ENCODE data around the gene RANBP1.

The RANBP1 gene

GRCh38 chr22:20109411-20110358 is 6.2 kb upstream of the RANBP1 start:
- no peak for DNase-seq

DNA sequence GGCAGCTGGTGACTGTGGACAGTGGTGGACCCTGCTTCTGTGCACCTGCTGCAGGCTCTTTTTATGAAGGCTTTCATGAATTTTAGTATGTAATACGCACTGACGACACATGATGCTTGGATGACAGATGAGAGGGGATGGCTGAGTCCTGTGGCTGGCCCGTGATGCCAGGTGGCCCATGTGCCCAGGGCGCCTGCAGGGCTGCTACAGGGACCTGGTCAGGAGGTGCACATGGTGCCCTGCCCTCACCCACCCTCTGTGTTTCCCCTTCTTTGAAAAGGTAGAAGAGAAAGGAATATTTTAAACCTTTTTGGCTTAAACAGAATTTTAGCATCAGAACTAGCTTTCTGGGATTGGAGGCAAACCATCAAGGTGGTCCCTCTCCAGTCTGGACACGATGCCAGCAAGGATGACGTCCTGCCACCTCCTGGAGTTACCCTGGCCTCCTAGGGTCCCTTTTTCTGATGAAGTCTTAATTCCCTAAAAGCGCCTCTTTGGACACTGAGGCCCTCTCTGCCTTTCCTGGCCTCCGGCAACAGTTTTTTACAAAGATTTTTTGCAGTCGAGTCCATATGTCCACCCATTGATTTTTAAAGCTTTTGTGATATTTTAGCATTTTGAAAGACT is 5.4 kb upstream of the RANBP1 start:
- DNase-seq, result no peak

GRCh38 chr22:20111045-20111688 is 4.7 kb upstream of the RANBP1 start:
- DNase-seq, result no peak

DNA sequence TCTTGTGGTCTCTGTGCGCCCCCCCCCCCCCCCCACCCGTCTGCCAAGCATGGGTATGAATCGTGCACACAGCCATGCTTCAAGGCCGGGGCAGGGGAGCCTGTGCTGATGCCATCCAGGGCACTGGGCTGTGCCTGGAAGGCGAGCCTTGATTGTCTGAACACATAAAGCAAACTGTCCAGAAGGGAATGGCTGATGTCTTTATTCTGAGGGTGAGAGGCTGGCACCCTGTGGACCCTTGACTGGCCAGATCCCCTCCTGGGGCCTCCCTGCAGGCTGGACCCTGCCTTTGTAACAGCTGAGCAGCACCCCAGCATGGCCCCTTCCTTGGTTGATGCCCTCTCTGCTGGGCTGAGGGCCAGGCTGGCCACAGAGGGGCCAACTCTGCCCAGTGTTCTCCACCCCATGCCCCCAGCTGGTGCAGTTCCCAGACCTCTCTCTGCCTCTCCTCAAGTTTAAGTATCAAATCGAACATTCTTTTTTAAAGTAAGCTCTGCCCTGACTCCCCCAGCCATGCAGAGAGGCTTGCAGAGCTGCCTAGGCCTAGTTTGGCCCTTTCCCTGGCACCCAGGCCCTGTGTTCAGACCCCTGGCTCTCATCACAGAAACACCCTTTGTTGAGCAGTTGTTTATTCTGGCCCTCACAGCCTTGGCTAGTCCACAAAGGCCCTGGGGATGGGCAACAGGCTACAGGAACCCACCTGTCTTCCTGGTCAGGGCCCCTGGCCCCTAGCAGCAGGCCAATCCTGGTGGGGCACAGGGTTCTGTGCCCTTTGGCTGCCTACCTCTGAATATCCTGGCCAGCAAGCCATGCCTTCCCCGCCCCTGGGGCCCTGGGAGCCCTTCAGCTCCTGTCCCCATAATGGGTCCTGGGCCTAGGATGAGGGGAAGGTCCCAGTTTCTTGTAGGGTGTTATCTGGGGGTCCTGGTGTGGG is 3.9 kb upstream of the RANBP1 start:
- no peak for DNase-seq

DNA sequence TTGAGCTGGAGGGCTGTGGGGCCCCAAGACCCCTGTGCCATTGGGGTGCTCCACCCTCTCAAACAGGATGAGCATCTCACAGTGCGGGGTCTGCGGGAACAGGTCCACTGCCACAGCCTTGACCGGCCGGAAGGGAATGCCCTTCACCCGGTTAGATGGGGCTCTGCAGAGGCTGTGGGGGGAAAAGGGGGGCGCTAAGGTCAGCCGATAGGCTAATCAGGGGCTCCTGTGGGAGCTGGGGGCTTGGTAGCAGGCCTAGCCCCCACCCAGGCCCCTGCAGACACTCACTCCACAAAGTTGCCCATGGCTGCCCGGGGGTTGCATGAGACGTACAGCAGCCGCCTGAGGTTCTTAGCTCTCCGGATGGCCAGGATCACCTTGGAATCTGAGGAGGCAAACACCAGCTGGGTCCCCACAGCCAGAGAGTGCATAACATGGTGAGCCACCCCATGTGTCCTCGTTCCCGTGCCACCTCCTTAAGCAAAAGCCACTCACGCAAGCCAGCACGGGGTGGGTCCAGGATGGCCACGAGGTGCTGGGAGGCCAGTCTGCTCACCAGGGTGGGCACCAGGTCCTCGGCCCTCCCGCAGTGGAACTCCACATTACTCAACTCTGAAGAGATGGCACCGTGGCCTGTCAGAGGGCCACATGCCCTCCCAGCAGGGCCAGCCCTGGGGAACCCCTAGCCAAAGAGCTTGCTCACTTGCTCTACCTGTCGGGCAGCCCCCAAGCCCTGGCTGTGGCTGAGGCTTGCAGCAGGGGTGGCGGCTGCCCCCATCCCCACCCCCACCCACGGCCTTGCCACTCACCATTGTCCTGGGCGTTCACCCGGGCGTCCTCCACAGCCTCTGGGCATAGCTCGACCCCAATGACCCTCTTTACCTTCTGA is 3.0 kb upstream of the RANBP1 start:
- no peak for DNase-seq

DNA sequence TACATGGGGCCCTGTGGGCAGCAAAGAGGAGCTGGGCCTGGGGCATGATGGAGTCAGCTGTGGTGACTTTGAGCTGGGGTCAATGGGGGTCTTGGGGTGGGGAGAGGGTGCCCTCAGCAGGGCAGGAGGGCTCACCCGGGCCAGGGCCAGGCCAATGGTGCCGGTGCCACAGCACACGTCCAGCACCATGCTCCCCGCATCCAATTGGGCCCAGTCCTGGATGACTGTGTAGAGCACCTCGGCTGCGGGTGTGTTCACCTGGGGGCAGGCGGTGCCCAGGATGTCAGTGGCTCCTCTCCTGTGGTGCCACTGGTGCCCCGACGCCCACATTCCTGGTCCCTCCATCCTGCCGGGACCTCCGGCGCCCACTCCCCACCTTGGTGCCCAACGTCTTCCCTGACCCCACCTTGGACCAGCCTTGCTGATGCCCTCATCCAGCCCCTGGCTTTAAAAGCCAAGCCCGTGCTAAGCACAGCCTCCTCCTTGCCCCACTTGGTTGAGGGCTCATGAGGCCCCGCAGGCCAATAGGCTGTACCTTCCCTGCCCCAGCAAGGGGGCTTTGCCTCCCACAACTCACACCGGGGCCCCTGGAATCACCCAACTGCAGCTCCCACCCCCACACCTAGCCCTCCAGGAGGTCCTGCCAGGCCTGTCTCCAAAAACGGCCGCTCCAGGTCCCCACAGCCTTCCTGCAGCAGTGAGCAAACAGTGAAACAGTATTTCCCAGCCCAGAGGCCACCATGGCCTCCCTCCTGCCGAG is 2.2 kb upstream of the RANBP1 start:
- DNase-seq, result no peak

- DNase-seq, result no peak
Measured at GRCh38 chr22:20114506-20115475, 1.1 kb upstream of the RANBP1 start.

DNA sequence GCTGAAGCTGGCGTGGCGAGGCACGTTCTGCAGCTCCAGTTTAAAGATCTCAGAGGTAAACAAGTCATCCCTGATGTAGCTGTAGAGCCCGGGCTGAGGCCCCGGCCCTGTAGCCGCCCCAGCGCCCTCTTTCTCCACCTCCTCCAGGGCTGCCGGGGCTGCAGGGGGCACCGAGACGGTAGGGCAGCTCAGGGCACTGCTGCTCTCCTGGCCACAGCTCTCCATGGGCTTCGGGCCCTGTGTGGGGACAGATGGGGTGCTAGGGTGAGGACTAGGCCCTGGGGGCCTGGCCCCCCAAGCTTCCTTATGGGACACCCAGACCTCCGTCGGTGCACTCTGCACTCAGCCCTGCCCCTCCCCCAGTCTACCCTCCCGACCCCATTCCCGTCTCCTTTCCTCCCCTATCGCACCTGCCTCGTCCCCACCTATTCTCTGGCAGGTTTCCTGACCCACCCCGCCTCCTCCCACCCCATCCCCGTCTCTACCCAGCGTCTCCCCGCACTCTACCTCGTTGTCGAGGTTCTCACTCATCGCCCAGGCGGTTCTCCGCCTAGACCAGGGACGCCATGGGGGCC is 559 bp downstream of the RANBP1 start:
- DNase-seq, result no peak

- peak; percentile 97 for DNase-seq
Measured at GRCh38 chr22:20116951-20117632, 1.2 kb downstream of the RANBP1 start, which contains the start of gene TRMT2A. Gene TRMT2A (minus strand): TSS chr22:20117226. CDS start chr22:20116906, 320 bp downstream.

GRCh38 chr22:20117633-20118299 is 1.9 kb downstream of the RANBP1 start:
- no peak for DNase-seq

DNA sequence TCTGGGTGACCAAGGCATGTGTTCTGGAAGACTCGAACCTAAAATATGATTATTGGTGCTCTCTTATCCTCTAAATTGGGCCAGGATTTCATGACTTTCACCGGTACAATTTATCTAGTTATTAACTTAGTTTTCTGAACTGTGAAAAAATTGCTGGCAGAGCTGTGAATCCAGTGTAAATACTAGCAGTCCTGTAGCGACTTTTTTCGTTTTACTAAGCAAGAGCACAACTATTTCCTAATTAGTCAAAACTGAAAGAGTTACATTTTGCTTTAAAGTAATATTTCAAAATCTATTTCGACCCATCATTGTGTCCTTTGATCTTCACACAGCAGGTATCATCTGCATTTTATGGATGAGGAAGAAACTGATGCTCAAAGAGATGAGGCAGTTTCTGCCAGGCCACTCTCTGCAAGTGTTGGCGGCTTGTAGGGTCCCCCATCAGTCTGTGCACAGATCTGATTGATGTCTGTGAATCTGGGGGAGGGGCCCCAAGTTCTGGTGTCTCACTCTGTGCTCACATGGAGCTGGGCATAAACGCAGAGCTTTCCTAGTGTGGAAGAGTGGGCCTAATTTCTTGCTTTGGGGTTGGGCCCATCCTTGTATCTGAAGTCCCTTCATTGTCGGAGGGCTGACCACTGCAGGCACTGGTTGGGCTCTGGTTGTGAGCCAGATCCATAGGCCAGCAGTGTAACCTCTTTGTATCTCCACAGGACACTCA is 2.6 kb downstream of the RANBP1 start:
- DNase-seq, result no peak

DNA sequence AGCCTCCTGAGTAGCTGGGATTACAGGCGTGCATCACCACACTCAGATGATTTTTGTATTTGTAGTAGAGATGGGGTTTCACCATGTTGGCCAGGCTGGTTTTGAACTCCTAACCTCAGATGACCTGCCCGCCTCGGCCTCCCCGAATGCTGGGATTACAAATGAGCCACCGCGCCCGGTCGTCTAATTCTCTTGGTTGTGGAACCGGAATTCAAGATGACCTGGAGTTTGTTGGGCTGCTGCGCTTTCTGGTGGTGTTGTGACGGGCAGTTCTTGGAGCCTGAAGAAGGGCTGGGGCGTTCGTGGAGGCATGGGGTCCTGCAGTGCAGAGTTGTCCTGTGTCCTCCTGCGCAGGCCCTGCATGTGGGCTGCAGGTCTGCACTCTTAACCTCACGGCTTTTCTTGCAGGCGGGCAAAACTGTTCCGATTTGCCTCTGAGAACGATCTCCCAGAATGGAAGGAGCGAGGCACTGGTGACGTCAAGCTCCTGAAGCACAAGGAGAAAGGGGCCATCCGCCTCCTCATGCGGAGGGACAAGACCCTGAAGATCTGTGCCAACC is 6.0 kb downstream of the RANBP1 start:
- DNase-seq, result no peak

DNA sequence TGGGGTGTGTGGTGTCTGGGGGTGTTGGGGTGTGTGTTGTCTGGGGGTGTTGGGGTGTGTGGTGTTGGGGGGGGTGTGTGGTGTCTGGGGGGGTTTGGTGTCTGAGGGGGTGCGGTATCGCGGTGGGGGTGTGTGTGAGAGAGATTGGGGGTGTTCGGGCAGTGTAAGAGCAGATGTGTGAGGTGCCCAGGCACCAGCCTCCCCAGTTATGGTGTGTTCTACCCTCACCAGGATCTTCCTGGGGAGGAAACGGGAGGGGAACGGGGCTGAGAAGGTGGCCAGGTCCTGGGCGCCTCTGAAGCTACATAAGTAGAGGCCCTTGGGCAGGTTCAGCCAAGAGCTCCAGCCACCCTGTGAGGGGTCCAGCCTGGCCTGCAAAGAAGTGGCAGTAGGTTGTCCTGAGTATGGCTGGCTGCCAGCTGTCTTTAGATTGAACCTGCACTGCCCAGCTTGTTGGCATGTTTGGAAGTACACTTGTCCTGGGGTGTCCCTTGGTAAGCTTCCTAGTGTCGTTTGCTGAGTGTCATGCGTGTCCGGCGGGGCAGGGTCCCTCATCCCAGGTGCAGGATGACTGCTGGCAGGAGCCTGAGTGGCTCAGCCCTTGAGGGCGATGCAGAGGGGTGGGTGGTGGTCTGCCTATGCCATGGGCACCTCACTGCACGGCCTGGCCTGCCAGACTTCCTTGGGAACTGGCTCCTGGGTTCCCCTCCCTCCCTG is 7.6 kb downstream of the RANBP1 start:
- DNase-seq, result no peak

DNA sequence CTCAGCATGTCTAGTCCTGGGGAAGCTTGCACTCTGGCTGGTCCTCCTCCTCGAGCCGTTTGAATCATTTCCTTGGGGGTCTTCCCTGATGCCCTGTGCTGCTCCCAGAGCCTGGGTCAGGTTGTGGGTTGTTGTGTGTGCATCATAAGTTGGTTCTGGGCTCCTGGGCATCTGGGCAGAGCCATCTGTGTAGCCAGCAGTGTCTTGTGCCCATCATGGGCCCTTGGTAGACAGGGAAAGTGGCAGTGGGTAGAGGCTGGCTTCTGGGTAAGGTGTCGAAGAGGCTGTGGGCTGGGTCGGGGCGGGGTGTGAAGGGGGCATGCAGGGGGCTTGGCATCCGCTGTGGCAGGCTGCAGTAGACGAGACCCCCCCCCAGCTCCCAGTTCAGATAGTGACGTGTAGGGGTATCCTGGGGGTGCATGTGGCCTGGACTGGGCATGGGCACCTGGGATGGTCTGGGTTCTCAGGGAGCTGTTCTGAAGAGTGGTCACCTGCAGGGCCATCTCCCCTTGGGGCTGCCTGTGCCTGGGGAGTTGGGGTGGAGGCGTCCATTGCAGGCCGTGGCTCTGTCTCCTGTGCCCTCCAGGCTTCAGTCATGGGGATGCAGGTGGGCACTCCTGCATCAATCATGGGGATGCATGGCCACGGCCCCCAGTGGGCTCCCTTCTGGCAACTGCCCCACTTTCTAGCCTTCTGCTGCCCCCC is 8.3 kb downstream of the RANBP1 start:
- DNase-seq, result no peak

Data from T1000 (cell line).